ENCODE measurements around the gene ESRRB. TPM values are rescaled to one million over a fixed set of nuclear protein-coding genes. Genes with fewer than 3 reads are reported as not detected.

ESRRB gene
- total RNA-seq, 1 donor from 2014 or later = 0.12 TPM

GRCh38 chr14:76348898-76349297 is 27.0 kb upstream of the ESRRB start:
- Mint-ChIP-seq H3K27ac (no peak overlapping the region), H3K27me3 (peaks cover 35% of the 10 kb centered on the region), H3K4me3 (ENCODE audit: low read depth) (no peak overlapping the region), H3K36me3 (ENCODE audit: insufficient read depth) (no peaks in the 10 kb centered on the region), H3K9me3 (ENCODE audit: low read depth) (no peaks in the 10 kb centered on the region), H3K4me1 (ENCODE audit: low read depth) (peaks cover 12% of the 10 kb centered on the region)
- TF ChIP-seq CTCF (IDR thresholded peaks at IDR 0.05; ENCODE audit: unreplicated experiment) = no peak
- DNase-seq (ENCODE audit: low spot score, unreplicated experiment) = no peak

GRCh38 chr14:76349993-76350392 is 25.9 kb upstream of the ESRRB start:
- DNase-seq (ENCODE audit: low spot score, unreplicated experiment) = no peak
- peaks cover 35% of the 10 kb centered on the region for H3K27me3 Mint-ChIP-seq
- TF ChIP-seq CTCF (IDR thresholded peaks at IDR 0.05; ENCODE audit: unreplicated experiment) = no peak
- H3K4me1 Mint-ChIP-seq (ENCODE audit: low read depth) = peaks cover 12% of the 10 kb centered on the region
- no peaks in the 10 kb centered on the region for H3K9me3 Mint-ChIP-seq (ENCODE audit: low read depth)
- H3K36me3 Mint-ChIP-seq (ENCODE audit: insufficient read depth) = no peaks in the 10 kb centered on the region
- H3K27ac Mint-ChIP-seq = no peak overlapping the region
- H3K4me3 Mint-ChIP-seq (ENCODE audit: low read depth) = no peak overlapping the region

GRCh38 chr14:76350671-76351070 is 25.3 kb upstream of the ESRRB start:
- peaks cover 39% of the 10 kb centered on the region for H3K27me3 Mint-ChIP-seq
- peaks cover 9% of the 10 kb centered on the region for H3K4me1 Mint-ChIP-seq (ENCODE audit: low read depth)
- DNase-seq (ENCODE audit: low spot score, unreplicated experiment) = no peak
- no peak for TF ChIP-seq CTCF (IDR thresholded peaks at IDR 0.05; ENCODE audit: unreplicated experiment)
- H3K4me3 Mint-ChIP-seq (ENCODE audit: low read depth) = no peak overlapping the region
- no peaks in the 10 kb centered on the region for H3K36me3 Mint-ChIP-seq (ENCODE audit: insufficient read depth)
- no peak overlapping the region for H3K27ac Mint-ChIP-seq
- no peaks in the 10 kb centered on the region for H3K9me3 Mint-ChIP-seq (ENCODE audit: low read depth)

- TF ChIP-seq CTCF (IDR thresholded peaks at IDR 0.05; ENCODE audit: unreplicated experiment) = no peak
- Mint-ChIP-seq H3K9me3 (ENCODE audit: low read depth) (no peaks in the 10 kb centered on the region), H3K4me3 (ENCODE audit: low read depth) (no peak overlapping the region), H3K27ac (no peak overlapping the region), H3K4me1 (ENCODE audit: low read depth) (peaks cover 3% of the 10 kb centered on the region), H3K36me3 (ENCODE audit: insufficient read depth) (no peaks in the 10 kb centered on the region), H3K27me3 (peaks cover 52% of the 10 kb centered on the region)
- DNase-seq (ENCODE audit: low spot score, unreplicated experiment) = no peak
Measured at GRCh38 chr14:76351941-76352340, 24.0 kb upstream of the ESRRB start.

GRCh38 chr14:76352639-76353281 is 23.2 kb upstream of the ESRRB start:
- no peaks in the 10 kb centered on the region for H3K36me3 Mint-ChIP-seq (ENCODE audit: insufficient read depth)
- peak; percentile 95 for TF ChIP-seq CTCF (IDR thresholded peaks at IDR 0.05; ENCODE audit: unreplicated experiment)
- peak; percentile 87 for DNase-seq (ENCODE audit: low spot score, unreplicated experiment)
- H3K27me3 Mint-ChIP-seq = peaks cover 59% of the 10 kb centered on the region
- H3K4me1 Mint-ChIP-seq (ENCODE audit: low read depth) = peaks cover 3% of the 10 kb centered on the region
- no peaks in the 10 kb centered on the region for H3K9me3 Mint-ChIP-seq (ENCODE audit: low read depth)
- H3K4me3 Mint-ChIP-seq (ENCODE audit: low read depth) = no peak overlapping the region
- no peak overlapping the region for H3K27ac Mint-ChIP-seq

All from progenitor cell of endocrine pancreas (in vitro differentiated cells).